ENCODE data around the gene RPA1.

Gene RPA1

DNA sequence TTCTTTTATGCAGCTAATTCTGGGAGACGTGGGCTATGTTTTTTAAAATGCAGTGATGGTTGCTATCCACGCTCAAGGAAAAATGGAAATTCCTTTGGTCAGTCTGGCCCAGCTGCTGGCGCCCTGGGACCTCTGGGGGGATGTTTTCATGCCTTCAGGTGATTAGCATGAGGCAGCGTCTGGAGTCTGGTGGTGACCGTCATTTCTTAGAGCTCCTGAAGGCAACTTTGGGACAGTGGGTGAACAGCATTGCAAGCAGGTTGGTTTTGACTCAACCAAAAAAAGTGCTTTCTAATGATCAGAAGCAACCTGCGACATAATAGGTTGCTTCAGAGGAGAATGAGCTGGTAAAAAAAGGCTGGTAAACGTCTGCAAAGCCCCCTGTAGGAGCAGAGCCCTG, 82.3 kb downstream of the RPA1 start:
- DNase-seq = no peak

DNA sequence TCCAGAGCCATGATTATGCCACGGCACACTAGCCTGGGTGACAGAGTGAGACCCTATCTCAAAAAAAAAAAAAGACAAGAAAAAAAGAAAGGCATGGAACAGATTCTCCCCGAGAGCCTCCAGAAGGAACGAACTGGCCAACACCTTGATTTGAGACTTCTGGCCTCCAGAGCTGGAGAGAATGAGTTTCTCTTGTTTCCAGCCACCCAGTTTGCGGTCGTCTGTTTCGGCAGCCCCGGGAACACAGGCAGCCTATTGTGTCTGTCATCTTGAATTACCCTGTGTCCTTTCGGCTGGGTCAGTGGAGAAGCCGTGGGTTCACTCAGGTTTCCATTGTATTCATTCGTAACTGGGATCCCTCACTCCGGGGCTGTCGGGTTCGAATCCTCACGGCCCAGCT, 83.9 kb downstream of the RPA1 start:
- no peak for DNase-seq

GRCh38 chr17:1914661-1915083, 84.9 kb downstream of the RPA1 start:
- DNase-seq = no peak

- DNase-seq = no peak
Measured at GRCh38 chr17:1915889-1916288, 86.1 kb downstream of the RPA1 start.

- DNase-seq = no peak
Measured at GRCh38 chr17:1916316-1916715, 86.5 kb downstream of the RPA1 start.

DNA sequence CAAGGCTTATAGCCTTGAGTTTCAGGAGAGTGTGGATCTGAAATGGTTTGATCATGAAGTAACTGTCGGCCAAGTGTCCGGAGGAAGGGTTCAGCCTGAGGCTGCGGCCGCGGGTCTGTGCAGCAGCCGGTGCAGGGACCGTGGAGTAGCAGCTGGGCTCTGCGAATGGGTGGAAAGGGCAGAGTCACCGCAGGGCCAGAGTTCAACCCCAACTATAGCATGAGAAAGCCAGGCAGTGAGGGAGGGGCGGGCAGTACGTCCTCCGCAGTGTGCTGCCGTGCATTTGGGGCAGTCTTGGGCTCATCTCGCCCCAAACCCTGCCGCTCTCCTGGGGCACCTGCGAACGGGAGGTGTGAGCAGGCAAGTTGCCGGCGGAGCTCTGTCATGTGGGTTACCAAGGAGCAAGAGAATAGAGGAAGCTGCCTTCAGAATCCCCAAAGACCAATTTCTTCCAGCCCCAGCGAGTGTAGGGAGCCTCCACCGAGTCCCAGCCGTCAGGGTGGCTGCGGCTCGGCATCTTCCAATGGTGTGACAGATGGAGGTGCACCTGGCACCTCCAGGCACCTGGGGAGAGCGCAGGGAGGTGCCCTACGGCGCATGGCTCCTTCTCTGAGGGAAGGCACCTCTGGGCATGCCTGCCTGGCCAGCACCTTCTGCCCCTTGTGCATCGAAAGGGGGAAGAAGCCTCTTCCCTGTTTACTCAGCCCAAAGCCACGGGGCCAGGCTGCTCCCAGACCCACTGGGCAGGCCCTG, 87.3 kb downstream of the RPA1 start:
- no peak for DNase-seq

DNA sequence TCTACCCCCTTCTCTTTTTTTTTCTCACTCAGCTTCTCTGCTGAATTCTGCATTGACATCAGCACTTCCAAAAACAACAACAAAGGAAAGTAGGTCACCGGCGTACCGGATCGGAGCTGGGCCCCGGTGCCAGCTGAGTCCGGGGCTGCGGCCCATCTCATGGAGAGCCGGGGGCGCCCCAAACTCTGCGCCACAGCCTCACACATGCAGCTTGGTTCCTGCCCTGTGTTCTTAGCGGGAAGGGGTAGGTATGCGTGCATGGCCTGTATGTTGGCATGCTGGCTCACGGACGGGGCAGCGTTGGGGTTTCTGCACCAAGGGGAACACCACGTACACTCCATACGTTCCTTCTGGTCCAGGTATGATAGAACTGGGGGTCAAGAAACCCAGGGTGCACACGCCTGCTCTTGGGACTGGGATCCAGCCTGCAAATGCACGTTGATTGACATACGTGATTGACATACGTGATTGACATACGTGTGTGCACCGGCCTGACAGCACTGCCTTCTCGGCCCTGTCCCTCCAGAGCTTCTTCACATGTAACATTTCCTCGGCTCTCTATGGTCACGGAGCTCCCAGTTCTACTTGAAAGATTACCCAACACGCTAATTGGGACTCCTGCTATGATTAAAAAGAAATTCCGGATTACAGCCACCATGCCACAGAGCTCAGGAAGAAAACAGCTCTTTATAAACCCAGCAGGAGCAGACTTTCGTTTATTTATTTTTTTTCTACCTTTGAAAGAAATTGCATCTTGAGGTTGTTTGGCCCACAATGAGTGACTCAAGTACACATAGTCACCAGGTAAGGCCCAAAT, 88.7 kb downstream of the RPA1 start:
- no peak for DNase-seq

GRCh38 chr17:1919201-1919600, 89.4 kb downstream of the RPA1 start:
- no peak for DNase-seq

GRCh38 chr17:1920948-1921351, 91.1 kb downstream of the RPA1 start:
- DNase-seq = no peak

GRCh38 chr17:1928976-1929375, 99.2 kb downstream of the RPA1 start:
- DNase-seq = no peak

GRCh38 chr17:1930337-1930645, 100.5 kb downstream of the RPA1 start:
- DNase-seq = no peak

DNA sequence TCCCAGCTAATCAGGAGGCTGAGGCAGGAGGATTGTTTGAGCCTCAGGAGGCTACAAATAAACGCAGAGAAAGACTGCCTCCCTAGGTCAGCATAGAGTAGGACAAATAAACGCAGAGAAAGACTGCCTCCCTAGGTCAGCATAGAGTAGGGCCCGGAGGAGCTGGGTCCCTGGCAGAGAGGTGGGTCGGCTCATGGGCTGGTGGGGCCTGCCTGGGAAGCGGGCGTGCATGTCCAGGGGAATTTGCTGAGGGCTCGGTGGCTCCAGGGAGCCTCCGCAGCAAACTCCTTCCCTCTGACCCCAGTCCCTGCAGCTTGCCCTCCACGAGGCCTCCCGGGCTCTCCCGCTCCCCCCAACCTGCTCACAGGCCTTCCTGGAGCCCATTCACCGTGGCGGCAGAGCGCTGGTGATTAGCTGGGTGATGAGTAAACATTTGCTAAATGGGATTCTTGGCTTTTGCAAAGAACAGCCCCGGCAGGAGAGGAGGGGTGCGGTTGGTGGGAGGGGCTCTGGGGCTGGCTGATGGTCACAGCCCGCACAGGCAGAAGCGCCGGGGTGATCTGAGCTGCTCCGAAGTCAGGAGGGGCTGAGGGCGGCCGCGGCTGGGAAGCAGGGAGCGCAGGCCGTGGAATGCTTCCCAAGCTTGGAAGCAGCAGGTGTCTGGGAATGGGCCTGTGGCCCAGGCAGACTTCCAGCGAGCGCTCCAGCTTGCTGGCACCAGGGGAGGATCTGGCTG, 102.2 kb downstream of the RPA1 start:
- DNase-seq = no peak

DNA sequence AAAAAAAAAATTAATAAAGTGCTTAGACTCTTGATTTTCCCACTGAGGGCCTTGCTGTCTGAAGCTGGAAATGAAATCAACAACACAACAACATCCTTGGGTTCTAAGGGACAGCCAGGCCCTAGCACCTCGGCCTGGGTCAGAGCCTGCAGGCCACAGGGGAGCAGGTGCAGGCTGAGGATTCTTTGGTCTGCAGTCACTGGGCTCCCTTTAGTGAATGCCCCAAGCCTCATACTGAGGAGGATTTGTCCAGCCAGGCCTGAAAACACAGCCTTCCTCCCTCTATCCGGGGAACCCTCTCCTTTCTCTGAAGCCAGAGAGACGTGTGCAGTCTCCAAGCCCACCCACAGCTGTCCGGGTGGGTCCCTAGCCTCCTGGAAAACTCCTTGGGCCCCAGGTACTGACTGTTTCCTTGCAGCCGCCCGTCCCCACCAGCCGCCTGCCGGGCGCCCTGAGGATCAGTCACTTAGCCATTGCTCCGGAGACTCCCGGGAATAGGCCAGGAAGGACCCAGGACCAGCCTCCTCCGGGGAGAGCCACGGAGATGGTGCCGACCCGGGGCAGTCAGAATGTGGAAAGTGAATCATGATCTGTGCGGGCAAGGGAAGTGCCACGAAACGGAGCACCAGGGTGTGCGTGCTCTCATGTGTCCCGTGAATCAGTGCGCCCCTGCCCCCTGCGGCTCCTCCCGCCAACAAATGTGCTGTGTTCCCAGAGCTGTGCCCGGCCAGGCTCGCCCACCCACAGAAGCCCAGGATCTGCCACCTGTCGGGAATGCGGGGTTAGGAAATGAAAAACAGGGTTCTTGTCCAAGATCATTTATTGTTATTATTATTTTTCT, 104.3 kb downstream of the RPA1 start:
- no peak for DNase-seq

- DNase-seq = no peak
Measured at GRCh38 chr17:1934901-1935300, 105.1 kb downstream of the RPA1 start.

DNA sequence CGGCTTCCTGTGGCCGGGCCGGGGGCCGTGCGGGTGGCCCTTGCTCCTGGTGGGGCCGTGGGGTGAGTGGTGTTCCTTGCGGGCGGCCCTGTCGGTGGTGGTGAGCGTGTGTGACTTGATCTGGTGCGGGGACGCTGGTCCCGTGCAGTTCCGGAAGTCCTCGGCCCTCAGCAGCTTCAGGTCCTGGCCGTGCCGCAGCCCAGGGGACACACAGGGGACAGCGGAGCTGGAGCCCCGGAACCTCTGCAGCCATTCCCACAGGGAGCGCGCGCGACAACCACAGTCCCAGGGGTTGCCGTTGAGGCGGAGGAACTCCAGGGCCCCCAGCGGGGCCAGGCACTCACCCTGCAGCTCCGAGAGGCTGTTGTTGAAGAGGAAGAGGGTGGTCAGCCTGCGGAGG, 107.0 kb downstream of the RPA1 start:
- DNase-seq = no peak

DNA sequence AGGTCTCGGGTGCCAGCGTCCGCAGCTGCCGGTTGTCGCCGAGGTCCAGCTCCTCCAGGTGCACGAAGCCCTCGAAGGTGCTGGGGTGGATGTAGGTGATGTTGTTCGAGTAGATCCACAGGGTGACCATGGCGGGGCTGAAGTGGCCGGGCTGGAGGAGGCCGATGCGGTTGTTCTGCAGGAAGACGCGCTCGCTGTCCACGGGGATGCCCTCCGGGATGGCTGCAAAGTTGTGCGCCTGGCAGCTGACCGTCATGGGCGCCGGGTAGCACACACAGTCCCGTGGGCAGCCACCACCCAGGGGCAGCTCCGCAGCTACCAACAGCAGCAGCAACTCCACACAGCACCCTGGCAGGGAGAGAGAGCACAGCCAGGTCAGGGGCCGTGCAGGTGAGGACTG, 107.7 kb downstream of the RPA1 start:
- DNase-seq = no peak

- DNase-seq = no peak
Measured at GRCh38 chr17:1939981-1940809, 110.4 kb downstream of the RPA1 start.

DNA sequence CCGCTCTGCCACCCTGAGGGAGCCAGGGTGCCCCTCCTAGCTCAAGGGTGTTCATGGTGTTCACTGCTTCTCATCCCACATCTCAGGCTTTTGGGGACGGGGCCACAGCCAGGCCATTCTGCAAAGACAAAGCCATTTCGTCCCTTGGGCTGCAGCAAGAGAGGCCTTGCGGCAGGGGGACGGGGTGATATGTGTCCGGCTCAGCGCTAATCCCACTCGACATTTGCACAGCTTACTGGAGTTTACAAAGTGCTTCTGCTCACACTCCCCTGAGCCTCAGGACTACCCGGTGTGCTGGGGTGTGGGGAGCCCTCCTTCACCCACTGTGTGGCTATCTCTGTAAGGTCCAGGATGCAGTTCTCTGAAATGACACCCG, 111.0 kb downstream of the RPA1 start:
- DNase-seq = no peak

DNA sequence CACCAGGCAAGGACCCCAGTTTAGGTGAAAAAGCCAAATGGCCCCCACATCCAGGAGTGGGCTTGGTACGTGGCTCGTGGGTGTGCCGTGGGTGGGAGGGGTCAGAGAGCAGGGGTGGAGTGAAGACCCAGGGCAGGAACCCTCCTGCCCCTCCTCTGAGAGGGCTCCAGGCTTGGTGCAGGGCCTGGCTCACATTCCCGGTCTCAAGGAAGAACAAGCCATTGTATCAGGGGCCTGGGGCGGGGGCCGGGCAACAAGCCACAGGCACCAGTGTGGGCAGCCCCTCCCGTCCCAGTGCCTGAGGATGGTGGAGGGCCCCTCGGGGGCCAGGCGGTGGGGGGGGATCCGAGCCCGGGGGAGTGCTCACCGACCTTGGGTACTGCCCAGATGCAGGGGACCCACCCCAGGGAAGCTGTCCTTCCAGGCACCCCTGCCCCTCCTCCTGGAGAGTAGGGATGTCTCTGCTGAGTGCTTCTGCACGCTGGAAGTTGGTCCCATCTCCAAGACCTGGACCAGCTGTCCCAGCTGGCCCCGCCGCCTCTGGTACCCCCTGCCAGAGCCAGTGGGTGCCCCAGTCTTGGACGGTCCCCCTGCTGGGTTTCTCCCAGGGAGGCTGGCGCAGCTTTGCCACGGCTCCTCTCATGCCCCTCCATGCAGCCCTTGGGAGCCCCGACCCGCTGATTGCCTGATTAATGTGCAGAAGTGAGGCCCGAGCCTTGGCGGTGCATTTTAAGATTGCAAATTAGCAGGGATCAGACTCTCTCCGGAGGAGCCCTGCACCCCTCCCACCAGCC, 111.7 kb downstream of the RPA1 start:
- DNase-seq = no peak

DNA sequence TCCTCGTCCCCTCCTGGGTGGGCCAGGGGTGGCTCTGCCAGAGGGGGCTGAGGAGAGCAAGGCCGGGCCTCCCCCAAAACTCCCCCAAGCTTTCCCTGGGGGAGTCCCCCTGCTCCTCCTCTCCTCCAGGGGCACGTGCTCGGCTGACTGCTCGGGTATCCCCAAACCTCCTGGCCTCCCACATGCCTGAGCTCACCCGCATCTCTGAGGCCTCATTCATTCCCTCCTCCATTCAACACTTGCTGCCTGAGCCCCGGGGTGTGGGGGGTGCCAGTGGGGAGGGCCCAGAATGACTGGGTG, 112.2 kb downstream of the RPA1 start:
- DNase-seq = no peak

DNA sequence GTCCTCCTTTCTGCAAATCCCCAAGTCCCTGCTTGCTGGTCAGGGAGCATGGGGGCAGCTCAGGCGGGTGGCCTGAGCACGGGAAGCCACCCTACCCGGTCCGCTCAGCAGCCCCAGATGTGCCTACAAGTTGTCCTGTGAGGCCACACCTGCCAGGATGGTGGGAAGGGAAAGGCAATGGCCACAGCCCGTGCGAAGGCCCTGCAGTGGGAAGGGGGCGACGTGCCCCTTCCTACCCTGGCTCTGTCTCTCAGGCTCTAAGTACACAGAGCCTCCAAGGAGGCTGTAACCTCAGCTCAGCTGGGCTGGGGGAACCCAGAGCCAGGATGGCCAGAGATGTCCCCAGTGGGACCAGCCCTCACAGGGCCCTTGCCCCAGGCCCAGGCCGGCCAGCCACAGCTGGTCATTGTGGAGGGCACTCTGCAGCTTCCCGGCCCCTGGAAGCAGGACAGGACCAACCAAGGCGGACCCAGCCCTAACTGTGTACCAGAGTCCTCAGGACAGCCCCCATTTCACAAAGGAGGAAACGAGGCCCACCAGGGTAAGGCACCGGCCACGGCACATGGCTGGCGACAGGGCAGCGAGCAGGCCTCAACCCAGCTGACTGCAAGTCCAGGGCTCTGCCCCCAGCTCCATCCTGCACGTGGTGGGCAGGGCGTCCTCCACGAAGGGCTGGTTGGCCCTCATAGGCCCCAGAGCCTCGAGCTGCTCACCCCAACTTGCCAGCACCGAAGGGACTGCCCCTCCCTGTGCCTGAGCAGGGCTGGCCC, 113.0 kb downstream of the RPA1 start:
- no peak for DNase-seq
